Measurements from ENCODE around the gene TMEM258.

The TMEM258 gene

DNA sequence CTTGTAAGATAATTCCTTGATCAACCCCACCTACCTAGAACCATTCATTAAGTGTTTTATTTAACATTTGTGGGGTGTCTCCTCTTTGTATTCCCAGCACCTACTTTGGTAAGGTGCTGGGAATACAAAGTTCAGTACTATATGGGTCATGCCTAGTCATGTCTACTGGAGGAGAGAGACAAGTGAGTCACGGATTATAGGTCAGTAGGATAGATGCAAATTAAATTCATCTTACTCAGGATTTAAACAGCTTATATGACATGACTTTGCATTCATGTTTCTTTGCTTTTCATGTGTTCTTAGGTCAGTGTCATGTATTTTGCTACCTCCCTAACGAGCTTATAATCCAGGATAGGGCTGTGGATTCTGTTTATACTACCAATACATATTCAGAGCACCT is 27.8 kb upstream of the TMEM258 start:
- TF ChIP-seq, protein P1, sequence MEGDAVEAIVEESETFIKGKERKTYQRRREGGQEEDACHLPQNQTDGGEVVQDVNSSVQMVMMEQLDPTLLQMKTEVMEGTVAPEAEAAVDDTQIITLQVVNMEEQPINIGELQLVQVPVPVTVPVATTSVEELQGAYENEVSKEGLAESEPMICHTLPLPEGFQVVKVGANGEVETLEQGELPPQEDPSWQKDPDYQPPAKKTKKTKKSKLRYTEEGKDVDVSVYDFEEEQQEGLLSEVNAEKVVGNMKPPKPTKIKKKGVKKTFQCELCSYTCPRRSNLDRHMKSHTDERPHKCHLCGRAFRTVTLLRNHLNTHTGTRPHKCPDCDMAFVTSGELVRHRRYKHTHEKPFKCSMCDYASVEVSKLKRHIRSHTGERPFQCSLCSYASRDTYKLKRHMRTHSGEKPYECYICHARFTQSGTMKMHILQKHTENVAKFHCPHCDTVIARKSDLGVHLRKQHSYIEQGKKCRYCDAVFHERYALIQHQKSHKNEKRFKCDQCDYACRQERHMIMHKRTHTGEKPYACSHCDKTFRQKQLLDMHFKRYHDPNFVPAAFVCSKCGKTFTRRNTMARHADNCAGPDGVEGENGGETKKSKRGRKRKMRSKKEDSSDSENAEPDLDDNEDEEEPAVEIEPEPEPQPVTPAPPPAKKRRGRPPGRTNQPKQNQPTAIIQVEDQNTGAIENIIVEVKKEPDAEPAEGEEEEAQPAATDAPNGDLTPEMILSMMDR (IDR thresholded peaks at IDR 0.05; ENCODE audit: borderline replicate concordance, insufficient read depth, low read depth, low read length), result no peak
- H3K4me3 ChIP-seq (ENCODE audit: low read depth, low read length), result no peak overlapping the region

DNA sequence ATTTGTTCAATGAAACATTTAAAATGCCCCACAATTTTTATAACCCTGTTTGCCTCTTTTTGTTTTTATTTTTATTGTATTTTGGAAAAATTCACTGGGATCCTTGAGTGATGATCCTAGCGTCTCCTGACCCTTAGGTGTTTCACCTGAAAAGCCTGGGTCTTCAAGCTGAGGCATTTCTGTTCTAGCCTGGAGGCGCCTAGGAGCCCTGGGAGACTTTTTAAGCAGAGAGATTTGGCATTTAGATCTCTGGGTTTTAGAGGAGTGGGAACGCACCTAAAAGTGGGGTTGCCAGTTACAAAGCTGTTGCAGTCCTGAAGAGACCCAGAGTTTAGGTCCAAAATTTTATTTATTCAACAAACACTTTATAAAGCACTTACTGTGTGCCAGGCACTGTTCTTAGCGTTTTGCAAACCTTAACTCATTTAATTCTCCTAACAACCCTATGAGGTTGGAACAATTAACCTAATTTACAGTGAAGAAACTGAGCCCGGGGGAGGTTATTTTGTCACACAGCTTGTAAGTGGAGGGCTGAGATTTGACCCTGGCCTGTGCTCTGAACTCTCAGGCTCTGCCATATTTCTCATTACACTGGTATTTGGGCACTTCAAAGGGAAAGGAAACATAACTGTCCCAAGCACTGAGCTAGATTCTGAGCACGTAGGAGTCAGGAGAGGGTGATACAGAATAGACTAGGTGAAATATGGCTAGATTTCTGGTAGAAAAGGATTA is 25.2 kb upstream of the TMEM258 start:
- TF ChIP-seq, protein P1 (IDR thresholded peaks at IDR 0.05; ENCODE audit: borderline replicate concordance, insufficient read depth, low read depth, low read length), result no peak
- H3K4me3 ChIP-seq (ENCODE audit: low read depth, low read length), result peak overlapping the region; percentile 81

DNA sequence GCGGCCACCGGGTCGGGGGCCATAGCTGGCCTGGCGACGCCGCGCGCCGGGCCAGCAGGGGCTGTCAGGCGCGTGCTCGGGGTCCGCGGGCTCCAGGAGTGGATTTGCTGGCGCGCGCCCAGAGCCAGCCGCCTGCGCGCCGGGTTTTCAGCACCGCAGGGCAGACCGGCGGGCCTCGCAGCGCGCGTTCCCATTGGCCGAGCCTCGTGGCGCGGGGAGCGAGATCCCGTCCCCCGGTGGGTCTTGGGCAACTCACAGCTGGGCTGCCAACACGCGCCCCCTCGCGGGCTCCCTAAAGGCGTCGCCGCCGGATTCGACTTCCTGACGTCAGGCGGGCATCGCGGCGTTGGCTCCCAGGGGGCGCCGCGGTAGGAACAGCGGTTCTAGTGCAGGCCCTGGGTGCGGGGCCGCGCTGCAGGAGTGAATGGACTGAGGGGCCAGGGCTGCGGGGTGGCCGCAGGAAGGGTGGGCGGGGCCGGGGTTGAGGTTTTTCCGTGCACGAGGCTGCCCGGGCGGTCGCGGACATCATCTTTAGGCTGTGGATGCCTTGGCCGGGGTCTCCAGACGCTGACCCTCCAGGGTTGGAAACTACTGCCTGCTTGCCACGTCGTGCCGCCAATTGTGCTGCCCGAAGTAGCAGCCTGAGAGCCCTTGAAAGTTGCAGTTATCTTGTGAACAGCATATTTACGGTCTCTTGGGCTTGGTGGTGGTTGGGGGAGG is 24.5 kb upstream of the TMEM258 start, which contains the start of gene FADS1:
FADS1 (minus strand) TSS at position 268 of the 720 bp plus-strand sequence; CDS start at position 194, 74 bp downstream.
- TF ChIP-seq, protein P1 (IDR thresholded peaks at IDR 0.05; ENCODE audit: borderline replicate concordance, insufficient read depth, low read depth, low read length), result peak; percentile 60
- H3K4me3 ChIP-seq (ENCODE audit: low read depth, low read length), result peak within 1 kb of the TSS; percentile 81

DNA sequence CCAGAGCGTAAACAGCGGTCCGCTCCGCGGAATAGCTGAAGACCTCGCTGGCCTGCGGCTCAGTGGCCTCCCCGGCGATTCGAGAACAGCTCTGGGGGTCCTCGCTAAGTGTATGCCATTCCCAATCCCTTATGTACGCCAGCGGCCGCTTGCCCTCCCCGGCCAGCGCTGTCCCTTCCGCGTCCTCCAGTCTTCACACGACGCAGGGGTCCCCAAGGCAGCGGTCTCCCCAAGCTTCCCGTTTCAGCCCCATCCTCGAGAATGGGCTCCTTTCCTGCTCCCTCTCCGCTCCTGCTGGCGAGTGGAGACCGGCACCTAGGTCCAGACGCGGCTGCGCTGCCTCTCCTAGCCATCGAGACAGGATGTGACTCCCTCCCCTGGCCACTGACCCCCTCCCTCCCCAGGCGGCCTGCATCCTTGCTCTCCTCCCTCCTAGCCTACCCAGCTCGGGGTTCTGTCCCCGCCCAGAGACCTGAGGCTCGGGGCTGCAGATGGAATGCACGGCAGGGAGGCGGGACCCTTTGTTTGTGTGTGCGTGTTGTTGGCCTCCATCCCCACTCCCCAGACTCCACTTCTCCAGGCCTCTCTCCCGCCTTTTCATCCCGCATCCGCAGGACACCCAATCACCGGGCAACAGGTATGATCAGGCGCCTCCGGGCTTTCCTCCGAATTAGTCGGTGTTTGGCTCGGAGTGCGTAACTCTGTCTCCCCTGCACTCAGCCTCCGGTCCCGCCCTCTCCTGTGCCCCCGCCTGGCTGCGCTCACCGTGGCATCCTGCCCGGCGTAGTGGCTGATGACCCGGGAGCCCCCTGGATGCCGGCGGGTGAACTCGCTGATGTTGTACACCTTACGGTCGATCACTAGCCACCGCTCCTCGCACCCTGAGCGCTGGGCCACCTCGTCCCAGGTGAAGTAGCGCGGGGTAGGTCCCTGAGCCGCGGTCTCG is 23.7 kb upstream of the TMEM258 start:
- H3K4me3 ChIP-seq (ENCODE audit: low read depth, low read length), result peak overlapping the region; percentile 81
- TF ChIP-seq, protein P1 (IDR thresholded peaks at IDR 0.05; ENCODE audit: borderline replicate concordance, insufficient read depth, low read depth, low read length), result peak; percentile 23; the same call in 1 of the 2 replicates

GRCh38 chr11:61814958-61815789 is 22.8 kb upstream of the TMEM258 start:
- TF ChIP-seq, protein P1 (IDR thresholded peaks at IDR 0.05; ENCODE audit: borderline replicate concordance, insufficient read depth, low read depth, low read length), result no peak

More at GRCh38 chr11:61814958-61815789, 22.8 kb upstream of the TMEM258 start:
- peak overlapping the region; percentile 81 for H3K4me3 ChIP-seq (ENCODE audit: low read depth, low read length)
